ENCODE results near the gene DOC2B.
"Not testable (repeated sequence)": the region's sequence is repeated elsewhere in the genome, so short reads cannot be mapped to it uniquely, and the experiment has no call there.

Gene DOC2B

GRCh38 chr17:210402-210801 is 29.0 kb upstream of the DOC2B start:
- DNase-seq (ENCODE audit: low read depth), result no peak

- DNase-seq (ENCODE audit: low read depth), result no peak
Measured at GRCh38 chr17:208429-208828, 27.0 kb upstream of the DOC2B start.

- no peak for DNase-seq (ENCODE audit: low read depth)
Measured at GRCh38 chr17:207775-208174, 26.3 kb upstream of the DOC2B start.

- DNase-seq (ENCODE audit: low read depth), result no peak
Measured at GRCh38 chr17:206941-207560, 25.6 kb upstream of the DOC2B start.

GRCh38 chr17:206484-206883 is 25.0 kb upstream of the DOC2B start:
- DNase-seq (ENCODE audit: low read depth), result not testable (repeated sequence)

GRCh38 chr17:205817-206216 is 24.4 kb upstream of the DOC2B start:
- DNase-seq (ENCODE audit: low read depth), result no peak

GRCh38 chr17:205148-205669 is 23.8 kb upstream of the DOC2B start:
- no peak for DNase-seq (ENCODE audit: low read depth)

GRCh38 chr17:204427-205147 is 23.1 kb upstream of the DOC2B start:
- DNase-seq (ENCODE audit: low read depth), result no peak

GRCh38 chr17:202501-202951 is 21.1 kb upstream of the DOC2B start:
- DNase-seq (ENCODE audit: low read depth), result no peak

GRCh38 chr17:201736-202135 is 20.3 kb upstream of the DOC2B start:
- not testable (repeated sequence) for DNase-seq (ENCODE audit: low read depth)

- DNase-seq (ENCODE audit: low read depth), result not testable (repeated sequence)
Measured at GRCh38 chr17:201257-201656, 19.8 kb upstream of the DOC2B start.

- no peak for DNase-seq (ENCODE audit: low read depth)
Measured at GRCh38 chr17:200586-200985, 19.1 kb upstream of the DOC2B start.

- no peak for DNase-seq (ENCODE audit: low read depth)
Measured at GRCh38 chr17:199806-200545, 18.5 kb upstream of the DOC2B start.

GRCh38 chr17:199191-199604 is 17.7 kb upstream of the DOC2B start:
- no peak for DNase-seq (ENCODE audit: low read depth)

- DNase-seq (ENCODE audit: low read depth), result not testable (repeated sequence)
Measured at GRCh38 chr17:198225-198624, 16.8 kb upstream of the DOC2B start.

GRCh38 chr17:197352-197751 is 15.9 kb upstream of the DOC2B start:
- DNase-seq (ENCODE audit: low read depth), result no peak

- DNase-seq (ENCODE audit: low read depth), result no peak
Measured at GRCh38 chr17:194828-195602, 13.6 kb upstream of the DOC2B start.

GRCh38 chr17:193841-194806 is 12.7 kb upstream of the DOC2B start:
- no peak for DNase-seq (ENCODE audit: low read depth)

GRCh38 chr17:193426-193810 is 12.0 kb upstream of the DOC2B start:
- no peak for DNase-seq (ENCODE audit: low read depth)

GRCh38 chr17:192666-193425 is 11.4 kb upstream of the DOC2B start:
- no peak for DNase-seq (ENCODE audit: low read depth)

Data from GM04503 (cell line).